Naive thymus-derived CD8-positive, alpha-beta T cell (primary cell): ENCODE results near the gene APP. TPM values are rescaled to one million over a fixed set of nuclear protein-coding genes. Genes with fewer than 3 reads are reported as not detected.
A peak's percentile ranks its signal among the peaks of the same experiment; 100 is the strongest.

Source experiments
- ATAC-seq, 2 donors: fragments of 150-1000 bp; cut with Tn5 transposase in 1 of 2; sonication (Bioruptor Pico), chemical (Tn5 transposase) in 1 of 2; 1 replicate in 1 of 2; 2 replicates in 1 of 2; pipeline ENCODE4 v1.10.0; 2021; ENCODE audit warnings: mild to moderate bottlenecking in 2 of 2, moderate library complexity in 2 of 2
- POLR2A ChIA-PET: fragments of 350-600 bp; sonication (Branson Sonifier 250); formaldehyde crosslinking; loops from one replicate; lab custom pipeline; 2021; ENCODE audit warnings: antibody characterized with exemption; lab: Charles Lee
- DNase-seq, 10 donors: peaks; one replicate each; pipeline versions ENCODE4 v3.0.0 to v3.0.0-alpha.2; 2020 to 2022
- H3K27ac Mint-ChIP-seq, 10 donors: one replicate each; pipeline ENCODE4 v1.8.0; 2020 to 2022; ENCODE audit warnings: mild to moderate bottlenecking in 10 of 10, mixed read lengths in 10 of 10, moderate library complexity in 4 of 10, inconsistent platforms in 1 of 10
- H3K27me3 Mint-ChIP-seq, 5 donors: one replicate each; pipeline ENCODE4 v1.8.0; 2021 to 2022; ENCODE audit warnings: mixed read lengths in 5 of 5
- H3K36me3 Mint-ChIP-seq, 3 donors: one replicate each; pipeline ENCODE4 v1.8.0; 2020 to 2022; ENCODE audit warnings: mixed read lengths in 3 of 3, mild to moderate bottlenecking in 2 of 3, inconsistent platforms in 1 of 3
- H3K4me1 Mint-ChIP-seq, 4 donors: one replicate each; pipeline ENCODE4 v1.8.0; 2021 to 2022; ENCODE audit warnings: mixed read lengths in 4 of 4
- H3K4me3 Mint-ChIP-seq, 10 donors: one replicate each; pipeline ENCODE4 v1.8.0; 2020 to 2022; ENCODE audit warnings: mild to moderate bottlenecking in 10 of 10, mixed read lengths in 10 of 10, moderate library complexity in 6 of 10, inconsistent platforms in 1 of 10
- H3K9me3 Mint-ChIP-seq, 9 donors: one replicate each; pipeline ENCODE4 v1.8.0; 2020 to 2022; ENCODE audit warnings: mixed read lengths in 9 of 9, mild to moderate bottlenecking in 3 of 9, inconsistent platforms in 1 of 9, moderate library complexity in 1 of 9
- polyA plus RNA-seq, 3 donors: library from polyadenylated mRNA; unstranded; fragments of 300-500 nt; fragmentation: Illumina TruSeq; gene quantifications; one replicate each; pipeline ENCODE4 v1.2.3, GENCODE V29; 2021
- total RNA-seq, 8 experiments: library from RNA in 2 of 8; stranded (reverse) in 2 of 8; gene quantifications; one replicate each; pipeline ENCODE4 v1.2.3 and lab custom pipeline; 2021 to 2026

Gene APP
- 10 to 100 TPM; 31.0 to 33.8 TPM for total RNA-seq
- polyA plus RNA-seq, result 1 to 10 TPM; 6.9 to 8.7 (median 7.6) TPM
- 36.4 to 68.4 (median 44.4) reads per million in 6 experiments for total RNA-seq (lab: John Stamatoyannopoulos, UW)

GRCh38 chr21:26170471-26171257 lies at the start of gene APP:
Gene APP (minus strand): TSS chr21:26170770. CDS start chr21:26170620, 150 bp downstream.
- peak; percentile 79 to 85 for ATAC-seq
- Mint-ChIP-seq H3K27ac (peak within 1 kb of the TSS in 8 of 10 donors; percentile 48 to 93 (median 80)), H3K9me3 (no peaks in the 10 kb centered on the region), H3K4me1 (peaks cover 5 to 21% (median 10%) of the 10 kb centered on the region in 4 donors), H3K4me3 (peak within 1 kb of the TSS; percentile 85 to 98 (median 94)), H3K27me3 (peaks cover 0 to 2% (median 0%) of the 10 kb centered on the region in 5 donors), H3K36me3 (no peaks in the 10 kb centered on the region)
- peak; percentile 79 to 92 (median 90) for DNase-seq
- POLR2A ChIA-PET, result interaction anchor here (1.0 to 1.5 kb wide), 3 partner anchors 13 to 274 kb away, joined by 3 to 4 read pairs (median 3); no protein-coding TSS in a partner anchor

DNA sequence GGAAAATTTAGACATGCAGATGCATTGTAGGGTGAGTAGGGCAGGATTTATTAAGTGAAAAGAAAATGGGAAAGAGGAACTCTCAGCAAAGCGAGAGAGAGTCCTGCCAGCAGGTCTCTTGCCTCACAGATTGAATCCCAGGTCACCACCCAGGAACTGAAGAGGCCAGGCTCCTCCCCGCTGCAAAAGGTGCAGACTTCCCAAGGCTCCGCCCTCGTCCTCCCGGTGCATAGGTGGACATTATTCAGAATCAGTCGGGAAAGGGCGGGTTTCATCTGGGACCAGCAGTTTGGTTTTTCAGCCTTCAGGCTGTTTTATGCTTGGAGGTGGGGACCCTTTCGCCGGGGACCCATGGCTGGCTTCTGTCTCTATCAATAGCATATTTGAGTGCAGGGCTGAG lies 41.6 kb upstream of the APP start:
- H3K36me3 Mint-ChIP-seq, result peaks cover 0 to 2% (median 0%) of the 10 kb centered on the region in 3 donors
- POLR2A ChIA-PET, result no interaction called here
- no peaks in the 10 kb centered on the region for H3K4me1 Mint-ChIP-seq
- peaks cover 0 to 19% (median 3%) of the 10 kb centered on the region in 5 donors for H3K27me3 Mint-ChIP-seq
- H3K27ac Mint-ChIP-seq, result no peak overlapping the region
- H3K9me3 Mint-ChIP-seq, result peaks cover 0 to 4% (median 1%) of the 10 kb centered on the region in 9 donors
- ATAC-seq (no peak), DNase-seq (no peak)
- no peak overlapping the region for H3K4me3 Mint-ChIP-seq

- peaks cover 0 to 19% (median 3%) of the 10 kb centered on the region in 5 donors for H3K27me3 Mint-ChIP-seq
- H3K9me3 Mint-ChIP-seq, result no peaks in the 10 kb centered on the region
- H3K36me3 Mint-ChIP-seq, result no peaks in the 10 kb centered on the region
- no peaks in the 10 kb centered on the region for H3K4me1 Mint-ChIP-seq
- POLR2A ChIA-PET, result no interaction called here
- H3K4me3 Mint-ChIP-seq, result no peak overlapping the region
- H3K27ac Mint-ChIP-seq, result peak overlapping the region in 1 of 10 donors; percentile 26
- DNase-seq (no peak), ATAC-seq (no peak)
These were observed 40.0 kb upstream of the APP start for GRCh38 chr21:26210614-26211013.

- Mint-ChIP-seq H3K27me3 (peaks cover 0 to 19% (median 3%) of the 10 kb centered on the region in 5 donors), H3K9me3 (no peaks in the 10 kb centered on the region), H3K4me1 (no peaks in the 10 kb centered on the region), H3K4me3 (no peak overlapping the region), H3K36me3 (no peaks in the 10 kb centered on the region), H3K27ac (no peak overlapping the region)
- no peak for ATAC-seq
- POLR2A ChIA-PET, result no interaction called here
- no peak for DNase-seq
These were observed 36.5 kb upstream of the APP start for GRCh38 chr21:26207021-26207420.

- no peaks in the 10 kb centered on the region for H3K36me3 Mint-ChIP-seq
- no peaks in the 10 kb centered on the region for H3K9me3 Mint-ChIP-seq
- ATAC-seq, result no peak
- no peaks in the 10 kb centered on the region for H3K4me1 Mint-ChIP-seq
- DNase-seq, result no peak
- H3K4me3 Mint-ChIP-seq, result no peak overlapping the region
- POLR2A ChIA-PET, result no interaction called here
- no peak overlapping the region for H3K27ac Mint-ChIP-seq
- peaks cover 0 to 4% (median 0%) of the 10 kb centered on the region in 5 donors for H3K27me3 Mint-ChIP-seq
These were observed 28.9 kb upstream of the APP start for GRCh38 chr21:26199456-26199855.

GRCh38 chr21:26195708-26196107 lies 25.1 kb upstream of the APP start:
- POLR2A ChIA-PET, result no interaction called here
- no peak for ATAC-seq
- no peak overlapping the region for H3K4me3 Mint-ChIP-seq
- H3K9me3 Mint-ChIP-seq, result peaks cover 0 to 1% (median 0%) of the 10 kb centered on the region in 9 donors
- no peak for DNase-seq
- H3K27ac Mint-ChIP-seq, result no peak overlapping the region
- no peaks in the 10 kb centered on the region for H3K4me1 Mint-ChIP-seq
- H3K27me3 Mint-ChIP-seq, result peaks cover 0 to 4% (median 0%) of the 10 kb centered on the region in 5 donors
- H3K36me3 Mint-ChIP-seq, result no peaks in the 10 kb centered on the region

- Mint-ChIP-seq H3K36me3 (no peaks in the 10 kb centered on the region), H3K4me1 (no peaks in the 10 kb centered on the region), H3K9me3 (peaks cover 0 to 1% (median 0%) of the 10 kb centered on the region in 9 donors), H3K27ac (no peak overlapping the region), H3K27me3 (peaks cover 0 to 4% (median 0%) of the 10 kb centered on the region in 5 donors), H3K4me3 (no peak overlapping the region)
- no peak for ATAC-seq
- DNase-seq, result no peak
- POLR2A ChIA-PET, result no interaction called here
These were observed 24.3 kb upstream of the APP start for GRCh38 chr21:26194811-26195251.

DNA sequence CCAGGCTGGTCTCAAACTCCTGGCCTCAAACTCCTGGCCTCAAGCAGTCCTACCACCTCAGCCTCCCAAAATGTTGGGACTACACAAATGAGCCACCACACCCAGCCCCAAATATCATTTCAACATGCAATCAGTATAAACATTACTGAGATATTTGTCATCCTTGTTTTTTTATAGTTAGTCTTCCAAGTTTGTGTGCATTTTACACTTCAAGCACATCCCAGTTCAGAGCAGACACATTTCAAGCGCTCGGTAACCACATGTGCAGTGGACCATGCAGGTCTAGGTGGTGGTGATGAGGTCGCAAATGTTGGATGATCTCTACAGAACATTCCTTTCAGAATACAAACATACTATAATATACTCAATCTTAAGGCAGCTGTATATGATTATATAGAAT lies 23.8 kb upstream of the APP start:
- ATAC-seq (no peak), DNase-seq (no peak)
- Mint-ChIP-seq H3K27ac (no peak overlapping the region), H3K9me3 (peaks cover 0 to 1% (median 0%) of the 10 kb centered on the region in 9 donors), H3K36me3 (no peaks in the 10 kb centered on the region), H3K27me3 (peaks cover 0 to 4% (median 0%) of the 10 kb centered on the region in 5 donors), H3K4me1 (no peaks in the 10 kb centered on the region), H3K4me3 (no peak overlapping the region)
- POLR2A ChIA-PET, result no interaction called here

- H3K4me3 Mint-ChIP-seq, result no peak overlapping the region
- peaks cover 0 to 1% (median 0%) of the 10 kb centered on the region in 9 donors for H3K9me3 Mint-ChIP-seq
- no peak for ATAC-seq
- no peaks in the 10 kb centered on the region for H3K36me3 Mint-ChIP-seq
- no peak for DNase-seq
- H3K27ac Mint-ChIP-seq, result peak overlapping the region in 1 of 10 donors; percentile 20
- no peaks in the 10 kb centered on the region for H3K27me3 Mint-ChIP-seq
- POLR2A ChIA-PET, result no interaction called here
- no peaks in the 10 kb centered on the region for H3K4me1 Mint-ChIP-seq
These were observed 21.0 kb upstream of the APP start for GRCh38 chr21:26191609-26192008.

- peaks cover 0 to 10% (median 3%) of the 10 kb centered on the region in 9 donors for H3K9me3 Mint-ChIP-seq
- no peak for ATAC-seq
- no peaks in the 10 kb centered on the region for H3K27me3 Mint-ChIP-seq
- POLR2A ChIA-PET, result no interaction called here
- peaks cover 0 to 5% (median 4%) of the 10 kb centered on the region in 3 donors for H3K36me3 Mint-ChIP-seq
- H3K4me3 Mint-ChIP-seq, result no peak overlapping the region
- H3K27ac Mint-ChIP-seq, result no peak overlapping the region
- peaks cover 0 to 2% (median 0%) of the 10 kb centered on the region in 4 donors for H3K4me1 Mint-ChIP-seq
- no peak for DNase-seq
These were observed 17.9 kb upstream of the APP start for GRCh38 chr21:26188422-26188821.

GRCh38 chr21:26185446-26185845 lies 14.9 kb upstream of the APP start:
- Mint-ChIP-seq H3K4me1 (peaks cover 0 to 2% (median 0%) of the 10 kb centered on the region in 4 donors), H3K27me3 (peaks cover 0 to 2% (median 0%) of the 10 kb centered on the region in 5 donors), H3K36me3 (peaks cover 0 to 5% (median 4%) of the 10 kb centered on the region in 3 donors), H3K4me3 (no peak overlapping the region), H3K9me3 (peaks cover 0 to 10% (median 4%) of the 10 kb centered on the region in 9 donors), H3K27ac (no peak overlapping the region)
- DNase-seq, result no peak
- POLR2A ChIA-PET, result no interaction called here
- ATAC-seq, result no peak

DNA sequence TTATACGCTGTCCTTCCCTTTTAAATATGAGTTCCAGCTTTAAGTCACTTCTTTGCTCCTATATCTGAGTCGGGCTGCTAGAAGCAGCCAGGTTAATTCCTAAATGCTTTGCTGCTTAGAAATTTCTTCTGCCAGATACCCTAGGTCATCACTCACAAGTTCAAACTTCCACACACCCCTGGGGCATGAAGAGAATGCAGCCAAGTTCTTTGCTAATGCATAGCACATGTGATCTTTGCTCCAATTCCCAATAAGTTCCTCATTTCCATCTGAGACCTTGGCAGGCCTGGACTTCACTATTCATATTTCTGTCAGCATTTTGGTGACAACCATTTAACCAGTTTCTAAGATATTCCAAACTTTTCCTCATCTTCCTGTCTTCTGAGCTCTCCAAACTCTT lies 14.5 kb upstream of the APP start:
- no peak for ATAC-seq
- no peak for DNase-seq
- POLR2A ChIA-PET, result no interaction called here
- Mint-ChIP-seq H3K27ac (no peak overlapping the region), H3K36me3 (peaks cover 0 to 5% (median 4%) of the 10 kb centered on the region in 3 donors), H3K27me3 (peaks cover 0 to 2% (median 0%) of the 10 kb centered on the region in 5 donors), H3K4me1 (peaks cover 0 to 2% (median 0%) of the 10 kb centered on the region in 4 donors), H3K9me3 (peaks cover 0 to 10% (median 4%) of the 10 kb centered on the region in 9 donors), H3K4me3 (no peak overlapping the region)

GRCh38 chr21:26179501-26179900 lies 8.9 kb upstream of the APP start:
- no peak for ATAC-seq
- no peaks in the 10 kb centered on the region for H3K4me1 Mint-ChIP-seq
- POLR2A ChIA-PET, result no interaction called here

More at GRCh38 chr21:26179501-26179900, 8.9 kb upstream of the APP start:
- H3K4me3 Mint-ChIP-seq, result no peak overlapping the region
- DNase-seq, result no peak
- peaks cover 0 to 4% (median 0%) of the 10 kb centered on the region in 9 donors for H3K9me3 Mint-ChIP-seq
- peaks cover 5 to 9% (median 6%) of the 10 kb centered on the region in 5 donors for H3K27me3 Mint-ChIP-seq
- H3K36me3 Mint-ChIP-seq, result no peaks in the 10 kb centered on the region
- no peak overlapping the region for H3K27ac Mint-ChIP-seq
